GM19240 (cell line): ENCODE results near the gene TANGO6.
A peak's percentile ranks its signal among the peaks of the same experiment; 100 is the strongest.
"Not testable (repeated sequence)": the region's sequence is repeated elsewhere in the genome, so short reads cannot be mapped to it uniquely, and the experiment has no call there.

Experiments used
- DNase-seq: peaks from one replicate; pipeline ENCODE4 v3.0.0; 2011; ENCODE audit warnings: low spot score; ENCODE audit not compliant: insufficient read length

The TANGO6 gene

GRCh38 chr16:68843482-68844210, at the start of gene TANGO6:
Gene TANGO6 (plus strand): TSS chr16:68843531. CDS start chr16:68843618, 87 bp downstream.
- peak; percentile 82 for DNase-seq

DNA sequence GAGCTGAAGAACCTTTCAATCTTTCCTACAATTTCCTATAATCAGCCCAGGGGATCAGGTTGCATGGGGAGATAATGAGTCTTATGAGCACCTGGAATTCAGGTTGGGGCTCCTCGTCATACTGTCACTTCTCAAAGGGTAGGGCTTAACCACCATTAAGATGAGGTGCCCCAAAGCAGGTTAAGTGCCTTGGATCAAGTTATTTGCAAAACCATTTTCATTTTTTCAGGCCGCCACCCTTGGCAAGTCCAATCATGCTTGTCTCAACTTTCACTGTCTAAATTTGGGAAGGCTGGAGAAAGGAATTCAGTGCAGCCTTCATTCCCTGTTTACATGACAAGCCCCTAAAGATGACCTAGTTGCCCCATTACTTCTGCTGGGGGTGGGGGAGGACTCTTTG, 44.9 kb upstream of the TANGO6 start:
- DNase-seq: no peak

GRCh38 chr16:68800257-68800875, 43.0 kb upstream of the TANGO6 start:
- DNase-seq: peak; percentile 83

- DNase-seq: no peak
These were observed 41.1 kb upstream of the TANGO6 start for GRCh38 chr16:68802190-68802589.

- DNase-seq: no peak
These were observed 36.9 kb upstream of the TANGO6 start for GRCh38 chr16:68806422-68806821.

DNA sequence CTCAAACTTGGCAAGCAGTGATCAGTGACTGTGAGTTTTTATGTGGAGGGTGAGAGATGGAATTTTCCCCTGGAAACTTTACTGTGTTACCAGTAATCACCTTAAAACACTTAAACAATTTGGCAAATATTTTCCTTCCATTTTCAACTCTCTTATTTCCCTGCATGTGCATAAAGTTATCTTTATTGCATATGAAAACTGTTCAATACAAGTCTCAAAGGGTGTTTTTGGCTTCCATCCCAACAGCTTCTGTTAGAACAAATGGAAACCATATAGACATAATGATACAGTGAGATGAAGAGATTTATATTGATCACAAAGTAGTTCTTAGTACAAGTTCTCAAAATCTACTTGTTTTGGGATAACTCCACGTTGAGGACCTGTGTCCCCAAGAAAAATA, 36.4 kb upstream of the TANGO6 start:
- no peak for DNase-seq

DNA sequence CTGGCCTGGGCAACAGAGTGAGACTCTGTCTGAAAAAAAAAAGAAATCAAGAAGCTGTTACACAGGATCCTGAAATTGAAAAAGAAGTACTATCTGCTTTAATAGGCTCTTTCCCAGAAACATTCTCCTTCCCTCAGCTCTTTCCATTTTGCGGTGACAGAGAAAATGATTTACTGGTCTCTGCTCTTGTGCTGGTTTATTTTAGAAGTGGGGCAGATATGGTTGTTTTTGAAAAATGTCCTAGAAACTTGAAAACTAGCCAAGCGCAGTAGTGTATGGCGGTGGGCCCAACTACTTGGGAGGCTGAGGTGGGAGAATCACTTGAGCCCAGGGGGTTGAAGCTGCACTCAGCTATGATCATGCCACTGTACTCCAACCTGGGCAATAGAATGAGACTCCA, 28.8 kb upstream of the TANGO6 start:
- DNase-seq: no peak

- no peak for DNase-seq
These were observed 19.8 kb upstream of the TANGO6 start for GRCh38 chr16:68823401-68824135.

DNA sequence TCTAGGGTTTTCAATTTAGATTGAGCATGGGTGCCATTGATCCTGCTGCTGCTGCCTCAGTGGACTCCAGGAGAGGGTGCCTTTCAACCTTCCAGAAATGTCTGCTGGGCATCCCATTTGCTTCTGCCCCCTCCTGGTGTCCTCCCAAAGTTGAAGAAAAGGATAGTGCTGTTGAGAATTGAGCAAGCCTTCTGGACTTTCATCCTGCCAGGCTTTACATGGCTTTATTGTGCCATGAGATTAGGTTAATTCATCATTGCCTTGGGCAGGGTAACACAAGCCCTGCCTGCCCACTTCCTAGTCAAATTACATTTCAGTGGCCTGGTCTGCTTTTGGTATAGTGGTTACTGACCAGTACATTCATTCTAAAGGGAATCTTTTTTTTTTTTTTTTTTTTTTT, 17.9 kb upstream of the TANGO6 start:
- DNase-seq: no peak

- DNase-seq: no peak
These were observed 16.7 kb upstream of the TANGO6 start for GRCh38 chr16:68826652-68827051.

- DNase-seq: no peak
These were observed 10.1 kb upstream of the TANGO6 start for GRCh38 chr16:68833251-68833650.

- no peak for DNase-seq
These were observed 8.8 kb upstream of the TANGO6 start for GRCh38 chr16:68834550-68834949.

DNA sequence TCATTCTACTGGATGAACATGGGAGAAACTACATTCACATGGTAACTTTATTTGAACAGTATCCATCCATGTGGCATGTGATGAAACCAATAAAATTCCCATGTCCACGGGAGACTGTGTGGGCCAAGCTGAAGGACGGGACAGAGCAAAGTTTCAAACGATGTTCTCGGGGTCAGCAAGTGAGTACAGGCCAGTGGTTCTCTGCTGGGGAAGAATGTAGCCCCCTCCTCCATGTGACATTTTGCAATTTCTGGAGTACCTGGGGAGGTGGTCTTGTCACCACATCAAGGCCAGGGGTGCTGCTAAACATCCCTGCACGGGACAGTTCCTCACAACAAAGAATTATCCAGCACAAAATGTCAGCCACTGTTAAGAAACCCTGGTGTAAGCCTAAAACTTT, 7.4 kb upstream of the TANGO6 start:
- no peak for DNase-seq

- DNase-seq: no peak
These were observed 3.5 kb upstream of the TANGO6 start for GRCh38 chr16:68839831-68840230.

DNA sequence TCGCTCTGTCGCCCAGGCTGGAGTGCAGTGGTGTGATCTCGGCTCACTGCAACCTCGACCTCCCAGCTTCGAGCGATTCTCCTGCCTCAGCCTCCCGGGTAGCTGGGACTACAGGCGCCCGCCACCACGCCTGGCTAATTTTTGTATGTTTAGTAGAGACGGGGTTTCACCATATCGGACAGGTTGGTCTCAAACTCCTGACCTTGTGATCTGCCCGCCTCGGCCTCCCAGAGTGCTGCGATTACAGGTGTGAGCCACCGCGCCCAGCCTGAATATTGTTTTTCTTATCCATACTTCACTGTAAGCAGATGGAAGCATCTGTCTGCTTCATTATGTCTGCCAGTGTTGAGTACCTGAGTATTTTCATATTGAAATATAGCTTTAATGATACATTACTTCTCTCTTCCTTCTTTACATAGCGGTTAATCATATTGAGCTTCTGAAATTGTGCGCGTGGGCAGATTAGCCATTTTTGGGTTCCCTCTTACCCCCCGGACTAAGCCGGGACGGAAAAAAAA, 308 bp upstream of the TANGO6 start:
- DNase-seq: not testable (repeated sequence)

DNA sequence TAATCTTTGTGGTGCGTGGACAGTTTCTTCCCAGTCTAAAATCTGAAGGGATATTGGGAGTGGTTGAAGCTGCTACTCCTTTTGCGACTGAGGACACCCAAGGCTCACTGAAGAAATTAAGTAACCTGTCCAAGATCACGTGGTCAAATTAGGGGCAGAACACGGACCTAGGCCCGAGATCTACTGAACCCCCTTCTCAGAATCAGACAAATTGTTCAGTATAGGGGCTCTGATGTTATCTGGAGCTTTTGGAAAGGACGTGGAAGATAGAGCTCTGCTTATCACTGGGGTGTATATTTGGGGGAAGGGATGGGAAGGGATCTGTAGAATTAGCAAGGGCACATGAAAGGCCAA, 857 bp downstream of the TANGO6 start:
- no peak for DNase-seq

- no peak for DNase-seq
These were observed 5.5 kb downstream of the TANGO6 start for GRCh38 chr16:68848786-68849185.

DNA sequence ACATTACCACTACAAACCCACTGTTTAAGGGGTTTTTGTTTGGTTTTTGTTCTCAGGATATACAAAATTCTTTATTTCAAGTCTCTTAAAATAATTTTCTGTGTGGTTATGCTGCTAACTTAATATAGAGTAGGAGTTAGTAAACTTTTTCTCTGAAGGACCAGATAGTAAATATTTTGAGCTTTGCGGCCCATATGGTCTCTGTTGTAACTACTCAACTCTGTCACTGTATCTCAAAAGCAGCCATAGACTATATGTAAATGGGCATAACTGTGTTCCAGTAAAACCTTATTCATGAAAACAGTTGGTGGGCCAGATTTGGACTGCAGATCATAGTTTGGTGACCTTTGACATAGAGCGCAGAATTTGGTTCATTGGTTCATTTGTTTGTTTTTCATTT, 7.2 kb downstream of the TANGO6 start:
- no peak for DNase-seq

DNA sequence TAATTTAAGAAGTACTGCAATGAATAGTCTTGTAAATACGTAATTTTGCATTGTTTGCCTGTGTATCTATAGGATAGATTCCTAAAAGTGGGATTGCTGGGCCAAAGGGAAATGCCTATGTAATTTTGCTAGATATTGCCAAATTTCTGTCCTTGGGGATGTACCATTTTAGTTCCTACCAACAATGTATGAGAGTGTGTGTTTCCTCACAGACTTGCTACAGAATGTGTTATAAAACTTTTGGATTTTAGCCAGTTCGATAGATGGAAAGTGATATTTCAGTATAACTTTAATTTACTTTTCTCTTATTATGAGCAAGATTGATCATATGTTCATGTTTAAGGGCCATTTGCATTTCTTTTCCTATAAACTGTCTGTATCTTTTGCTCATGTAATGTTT, 8.3 kb downstream of the TANGO6 start:
- no peak for DNase-seq

DNA sequence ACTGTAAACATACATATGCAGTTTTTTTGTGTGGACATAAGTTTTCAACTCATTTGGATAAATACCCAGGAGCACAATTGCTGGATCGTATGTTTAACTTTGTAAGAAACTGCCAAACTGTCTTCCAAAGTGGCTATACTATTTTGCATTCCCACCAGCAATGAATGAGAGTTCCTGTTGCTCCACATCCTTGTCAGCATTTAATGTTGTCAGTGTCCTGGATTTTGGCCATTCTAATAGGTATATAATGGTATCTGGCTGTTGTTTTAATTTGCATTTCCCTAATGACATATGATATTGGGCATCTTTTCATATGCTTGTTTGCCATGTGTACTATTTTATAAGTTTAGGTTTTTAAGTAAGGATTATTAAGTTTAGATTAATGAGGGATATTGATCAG, 14.1 kb downstream of the TANGO6 start:
- no peak for DNase-seq

GRCh38 chr16:68859828-68860227, 16.5 kb downstream of the TANGO6 start:
- DNase-seq: no peak
